Measurements from ENCODE around the gene KRTAP4-9.
"Not testable (repeated sequence)": the region's sequence is repeated elsewhere in the genome, so short reads cannot be mapped to it uniquely, and the experiment has no call there.

The KRTAP4-9 gene

GRCh38 chr17:41065829-41066624 lies 39.2 kb upstream of the KRTAP4-9 start, which contains the start of gene KRTAP2-4:
Gene KRTAP2-4 (minus strand): TSS chr17:41065879. CDS start chr17:41065845, 34 bp downstream.
- Histone ChIP-seq H3K36me3 (ENCODE audit: control insufficient read depth, insufficient read depth, low read length) (no peaks in the 10 kb centered on the region), H3K27me3 (replicated peaks; ENCODE audit: control insufficient read depth, insufficient read depth, low read length, poor library complexity, severe bottlenecking) (peaks cover 2% of the 10 kb centered on the region), H3K4me3 (ENCODE audit: insufficient read depth, low read depth, low read length, poor library complexity, severe bottlenecking) (no peak within 1 kb of the TSS), H3K4me1 (ENCODE audit: control insufficient read depth, insufficient read depth, low read length, poor library complexity, severe bottlenecking) (no peaks in the 10 kb centered on the region), H3K9me3 (ENCODE audit: control insufficient read depth, low read length) (no peaks in the 10 kb centered on the region), H3K27ac (ENCODE audit: insufficient read depth, low read length, poor library complexity, severe bottlenecking) (no peak within 1 kb of the TSS)
- no peak for DNase-seq

GRCh38 chr17:41067281-41067680 lies 37.9 kb upstream of the KRTAP4-9 start:
- no peak overlapping the region for H3K27ac ChIP-seq (ENCODE audit: insufficient read depth, low read length, poor library complexity, severe bottlenecking)
- no peaks in the 10 kb centered on the region for H3K4me1 ChIP-seq (ENCODE audit: control insufficient read depth, insufficient read depth, low read length, poor library complexity, severe bottlenecking)
- no peak overlapping the region for H3K4me3 ChIP-seq (ENCODE audit: insufficient read depth, low read depth, low read length, poor library complexity, severe bottlenecking)
- no peak for DNase-seq
- H3K9me3 ChIP-seq (ENCODE audit: control insufficient read depth, low read length), result no peaks in the 10 kb centered on the region
- H3K36me3 ChIP-seq (ENCODE audit: control insufficient read depth, insufficient read depth, low read length), result no peaks in the 10 kb centered on the region
- no peaks in the 10 kb centered on the region for H3K27me3 ChIP-seq (replicated peaks; ENCODE audit: control insufficient read depth, insufficient read depth, low read length, poor library complexity, severe bottlenecking)

- Histone ChIP-seq H3K9me3 (ENCODE audit: control insufficient read depth, low read length) (no peaks in the 10 kb centered on the region), H3K4me1 (ENCODE audit: control insufficient read depth, insufficient read depth, low read length, poor library complexity, severe bottlenecking) (no peaks in the 10 kb centered on the region), H3K27me3 (replicated peaks; ENCODE audit: control insufficient read depth, insufficient read depth, low read length, poor library complexity, severe bottlenecking) (no peaks in the 10 kb centered on the region), H3K27ac (ENCODE audit: insufficient read depth, low read length, poor library complexity, severe bottlenecking) (no peak overlapping the region), H3K36me3 (ENCODE audit: control insufficient read depth, insufficient read depth, low read length) (no peaks in the 10 kb centered on the region), H3K4me3 (ENCODE audit: insufficient read depth, low read depth, low read length, poor library complexity, severe bottlenecking) (no peak overlapping the region)
- no peak for DNase-seq
These were observed 36.2 kb upstream of the KRTAP4-9 start for GRCh38 chr17:41069031-41069430.

- Histone ChIP-seq H3K27ac (ENCODE audit: insufficient read depth, low read length, poor library complexity, severe bottlenecking) (no peak overlapping the region), H3K9me3 (ENCODE audit: control insufficient read depth, low read length) (no peaks in the 10 kb centered on the region), H3K36me3 (ENCODE audit: control insufficient read depth, insufficient read depth, low read length) (no peaks in the 10 kb centered on the region), H3K4me1 (ENCODE audit: control insufficient read depth, insufficient read depth, low read length, poor library complexity, severe bottlenecking) (no peaks in the 10 kb centered on the region), H3K4me3 (ENCODE audit: insufficient read depth, low read depth, low read length, poor library complexity, severe bottlenecking) (no peak overlapping the region), H3K27me3 (replicated peaks; ENCODE audit: control insufficient read depth, insufficient read depth, low read length, poor library complexity, severe bottlenecking) (peaks cover 7% of the 10 kb centered on the region)
- no peak for DNase-seq
These were observed 33.4 kb upstream of the KRTAP4-9 start for GRCh38 chr17:41071606-41072360.

- Histone ChIP-seq H3K27me3 (replicated peaks; ENCODE audit: control insufficient read depth, insufficient read depth, low read length, poor library complexity, severe bottlenecking) (peaks cover 7% of the 10 kb centered on the region), H3K36me3 (ENCODE audit: control insufficient read depth, insufficient read depth, low read length) (no peaks in the 10 kb centered on the region), H3K4me3 (ENCODE audit: insufficient read depth, low read depth, low read length, poor library complexity, severe bottlenecking) (no peak overlapping the region), H3K27ac (ENCODE audit: insufficient read depth, low read length, poor library complexity, severe bottlenecking) (no peak overlapping the region), H3K4me1 (ENCODE audit: control insufficient read depth, insufficient read depth, low read length, poor library complexity, severe bottlenecking) (no peaks in the 10 kb centered on the region), H3K9me3 (ENCODE audit: control insufficient read depth, low read length) (no peaks in the 10 kb centered on the region)
- DNase-seq, result no peak
These were observed 31.5 kb upstream of the KRTAP4-9 start for GRCh38 chr17:41073676-41074075.

- Histone ChIP-seq H3K27ac (ENCODE audit: insufficient read depth, low read length, poor library complexity, severe bottlenecking) (no peak overlapping the region), H3K4me1 (ENCODE audit: control insufficient read depth, insufficient read depth, low read length, poor library complexity, severe bottlenecking) (no peaks in the 10 kb centered on the region), H3K9me3 (ENCODE audit: control insufficient read depth, low read length) (no peaks in the 10 kb centered on the region), H3K36me3 (ENCODE audit: control insufficient read depth, insufficient read depth, low read length) (no peaks in the 10 kb centered on the region), H3K4me3 (ENCODE audit: insufficient read depth, low read depth, low read length, poor library complexity, severe bottlenecking) (no peak overlapping the region), H3K27me3 (replicated peaks; ENCODE audit: control insufficient read depth, insufficient read depth, low read length, poor library complexity, severe bottlenecking) (peaks cover 7% of the 10 kb centered on the region)
- DNase-seq, result no peak
These were observed 28.4 kb upstream of the KRTAP4-9 start for GRCh38 chr17:41076788-41077187.

GRCh38 chr17:41082626-41083025 lies 22.6 kb upstream of the KRTAP4-9 start:
- Histone ChIP-seq H3K27ac (ENCODE audit: insufficient read depth, low read length, poor library complexity, severe bottlenecking) (no peak overlapping the region), H3K27me3 (replicated peaks; ENCODE audit: control insufficient read depth, insufficient read depth, low read length, poor library complexity, severe bottlenecking) (no peaks in the 10 kb centered on the region), H3K9me3 (ENCODE audit: control insufficient read depth, low read length) (no peaks in the 10 kb centered on the region), H3K4me3 (ENCODE audit: insufficient read depth, low read depth, low read length, poor library complexity, severe bottlenecking) (no peak overlapping the region), H3K4me1 (ENCODE audit: control insufficient read depth, insufficient read depth, low read length, poor library complexity, severe bottlenecking) (no peaks in the 10 kb centered on the region), H3K36me3 (ENCODE audit: control insufficient read depth, insufficient read depth, low read length) (no peaks in the 10 kb centered on the region)
- DNase-seq, result no peak

- not testable (repeated sequence) for DNase-seq
These were observed 21.8 kb upstream of the KRTAP4-9 start for GRCh38 chr17:41083427-41083826.

GRCh38 chr17:41084100-41084856 lies 20.9 kb upstream of the KRTAP4-9 start, which contains the start of gene KRTAP4-7:
Gene KRTAP4-7 (plus strand): TSS chr17:41084150. CDS start chr17:41084207, 57 bp downstream.
- not testable (repeated sequence) for H3K36me3 ChIP-seq (ENCODE audit: control insufficient read depth, insufficient read depth, low read length); DNase-seq; H3K27me3 ChIP-seq (replicated peaks; ENCODE audit: control insufficient read depth, insufficient read depth, low read length, poor library complexity, severe bottlenecking); H3K4me3 ChIP-seq (ENCODE audit: insufficient read depth, low read depth, low read length, poor library complexity, severe bottlenecking); H3K9me3 ChIP-seq (ENCODE audit: control insufficient read depth, low read length); H3K4me1 ChIP-seq (ENCODE audit: control insufficient read depth, insufficient read depth, low read length, poor library complexity, severe bottlenecking); H3K27ac ChIP-seq (ENCODE audit: insufficient read depth, low read length, poor library complexity, severe bottlenecking)

More at GRCh38 chr17:41083427-41083826, 21.8 kb upstream of the KRTAP4-9 start:
- H3K27ac ChIP-seq (ENCODE audit: insufficient read depth, low read length, poor library complexity, severe bottlenecking); H3K4me3 ChIP-seq (ENCODE audit: insufficient read depth, low read depth, low read length, poor library complexity, severe bottlenecking); H3K27me3 ChIP-seq (replicated peaks; ENCODE audit: control insufficient read depth, insufficient read depth, low read length, poor library complexity, severe bottlenecking); H3K36me3 ChIP-seq (ENCODE audit: control insufficient read depth, insufficient read depth, low read length); H3K9me3 ChIP-seq (ENCODE audit: control insufficient read depth, low read length); H3K4me1 ChIP-seq (ENCODE audit: control insufficient read depth, insufficient read depth, low read length, poor library complexity, severe bottlenecking): not testable (repeated sequence)
